GM21786 (cell line): ENCODE results near the gene PSMD5.
"Not testable (repeated sequence)": the region's sequence is repeated elsewhere in the genome, so short reads cannot be mapped to it uniquely, and the experiment has no call there.

Experiments used
- ATAC-seq: cut with Tn5 transposase; IDR thresholded peaks from one replicate; pipeline ENCODE4 v1.9.1; 2021; ENCODE audit not compliant: unreplicated experiment

The PSMD5 gene

DNA sequence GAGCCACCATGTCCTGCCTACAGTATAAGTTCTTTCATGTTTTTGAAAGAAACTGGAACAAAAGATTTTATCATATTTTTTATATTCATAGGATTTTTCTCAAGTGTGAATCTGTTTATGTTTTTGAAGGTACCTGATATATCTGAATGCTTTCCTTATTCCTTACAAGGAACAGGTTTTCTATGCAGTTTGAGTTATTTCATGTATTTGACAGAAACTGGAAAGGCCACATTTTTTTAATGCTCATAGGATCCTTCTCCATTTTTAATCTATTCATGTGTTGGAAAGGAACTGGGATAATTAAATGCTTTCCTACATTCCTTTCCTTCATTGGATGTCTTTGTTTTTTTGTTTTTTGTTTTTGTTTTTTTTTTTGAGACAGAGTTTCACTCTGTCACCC is 33.8 kb downstream of the PSMD5 start:
- ATAC-seq: no peak

DNA sequence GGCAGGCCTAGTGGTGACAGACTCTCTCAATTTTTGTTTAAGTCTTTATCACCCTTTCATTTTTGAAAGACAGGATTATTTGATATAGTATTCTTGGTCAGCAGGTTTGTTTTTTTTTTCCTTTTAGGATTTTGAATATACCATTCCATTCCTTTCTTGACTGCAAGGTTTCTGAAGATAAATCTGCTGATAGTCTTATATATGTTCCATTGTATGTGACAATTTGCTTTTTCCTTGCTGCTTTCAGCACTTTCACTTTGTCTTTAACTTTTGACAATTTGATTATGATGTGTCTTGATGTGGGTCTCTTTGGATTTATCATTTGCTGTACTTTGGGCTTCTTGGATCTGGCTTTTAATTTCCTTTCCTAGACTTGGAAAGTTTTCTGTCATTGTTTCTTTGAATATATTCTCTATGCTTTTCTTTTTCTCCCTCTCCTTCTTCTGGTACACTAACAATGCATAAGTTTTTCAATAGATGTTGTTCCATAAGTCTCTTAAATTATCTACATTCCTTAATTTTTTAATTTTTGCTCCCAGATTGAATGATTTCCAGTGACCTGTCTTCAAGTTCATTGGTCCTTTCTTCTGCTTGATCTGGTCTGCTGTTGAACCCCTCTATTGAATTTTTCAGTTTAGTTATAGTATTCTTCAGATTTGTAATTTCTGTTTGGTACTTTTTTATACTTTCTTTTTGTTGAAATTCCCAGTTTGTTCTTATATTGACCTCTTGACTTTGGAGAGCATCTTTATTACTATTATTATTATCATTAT is 34.9 kb downstream of the PSMD5 start:
- ATAC-seq: no peak

DNA sequence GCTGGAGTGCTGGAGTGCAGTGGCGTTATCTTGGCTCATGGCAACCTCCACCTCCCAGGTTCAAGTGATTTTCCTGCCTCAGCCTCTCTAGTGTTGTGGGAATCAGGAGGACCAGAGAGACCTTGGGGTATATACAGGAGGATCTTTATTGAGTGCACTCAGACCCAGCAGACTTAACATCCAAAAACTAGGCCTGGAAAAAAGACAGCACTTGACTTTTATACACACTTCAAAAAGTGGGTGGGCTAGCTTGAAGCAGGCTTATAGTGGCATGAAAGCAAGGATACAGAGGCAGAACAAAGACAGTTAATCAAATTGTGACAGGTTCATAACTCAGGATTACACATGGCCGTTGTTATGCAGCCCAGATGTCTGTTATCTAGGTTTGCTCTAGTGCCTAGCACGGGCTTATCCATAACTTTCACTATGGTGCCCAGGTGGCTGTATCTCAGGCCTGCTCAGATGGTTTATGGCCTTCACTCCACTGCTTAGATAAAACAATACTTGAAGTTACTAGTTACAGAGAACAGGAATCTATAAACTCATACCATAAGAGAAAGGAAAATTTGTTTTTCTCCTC is 37.8 kb downstream of the PSMD5 start:
- not testable (repeated sequence) for ATAC-seq

DNA sequence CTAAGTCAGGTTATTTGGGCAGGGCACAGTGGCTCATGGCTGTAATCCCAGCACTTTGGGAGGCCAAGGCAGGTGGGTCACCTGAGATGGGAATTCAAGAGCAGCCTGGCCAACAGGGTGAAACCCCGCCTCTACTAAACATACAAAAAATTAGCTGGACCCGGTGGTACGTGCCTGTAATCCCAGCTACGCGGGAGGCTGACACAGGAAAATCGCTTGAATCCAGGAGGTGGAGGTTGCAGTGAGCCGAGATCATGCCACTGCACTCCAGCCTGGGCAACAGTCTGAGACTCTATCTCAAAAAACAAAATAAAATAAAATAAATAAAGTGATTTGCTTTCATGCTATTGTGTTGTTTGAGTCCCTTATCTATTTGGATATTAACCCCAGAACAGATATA is 41.3 kb downstream of the PSMD5 start:
- no peak for ATAC-seq

DNA sequence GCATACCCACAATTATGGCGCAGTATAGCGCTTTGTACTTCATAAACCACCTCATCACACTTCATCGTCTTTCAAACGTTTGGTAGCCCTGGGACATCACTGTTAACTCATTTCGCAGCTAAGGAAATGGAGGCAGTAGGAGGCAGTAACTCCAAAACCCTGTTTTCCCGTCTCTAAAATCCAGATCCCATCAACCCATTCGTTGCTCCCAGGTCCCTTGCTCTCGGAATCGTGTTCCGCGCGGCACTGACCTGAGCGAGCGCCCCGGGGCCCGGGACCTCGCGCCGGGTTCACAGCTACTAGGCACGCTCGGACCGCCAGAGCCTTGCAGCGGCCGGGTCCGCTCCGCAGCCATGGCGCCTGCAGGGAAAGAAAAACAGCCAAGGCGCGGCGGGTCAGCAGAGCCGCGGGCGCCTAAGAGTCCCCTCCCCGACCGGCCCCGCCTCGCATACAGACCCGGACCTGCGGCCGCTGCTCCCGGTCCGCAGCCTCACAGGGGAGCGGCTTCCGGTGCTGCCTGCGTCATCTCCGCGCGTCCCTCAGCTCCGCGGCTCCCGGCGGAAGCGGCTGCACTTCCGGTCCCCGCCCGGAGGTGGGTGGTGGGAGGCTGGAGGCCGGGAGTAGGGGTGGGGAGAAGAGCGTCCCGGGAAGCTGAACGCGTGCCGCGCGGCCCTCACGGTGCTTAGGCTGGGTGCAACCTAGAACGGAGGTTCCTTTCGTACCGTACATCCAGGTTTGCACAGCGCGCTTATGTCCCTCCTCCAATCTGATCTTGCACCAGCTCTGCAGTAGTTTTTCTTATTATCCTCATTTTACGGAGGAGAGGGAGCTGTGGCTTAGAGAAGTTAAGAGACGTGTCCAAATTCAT is 49.6 kb downstream of the PSMD5 start, which contains the start of gene FBXW2:
Gene FBXW2, minus strand, starts transcription at position 519 of the 868 bp plus-strand sequence. CDS start 5,158 bp downstream, outside the sequence.
- peak; percentile 91 for ATAC-seq

DNA sequence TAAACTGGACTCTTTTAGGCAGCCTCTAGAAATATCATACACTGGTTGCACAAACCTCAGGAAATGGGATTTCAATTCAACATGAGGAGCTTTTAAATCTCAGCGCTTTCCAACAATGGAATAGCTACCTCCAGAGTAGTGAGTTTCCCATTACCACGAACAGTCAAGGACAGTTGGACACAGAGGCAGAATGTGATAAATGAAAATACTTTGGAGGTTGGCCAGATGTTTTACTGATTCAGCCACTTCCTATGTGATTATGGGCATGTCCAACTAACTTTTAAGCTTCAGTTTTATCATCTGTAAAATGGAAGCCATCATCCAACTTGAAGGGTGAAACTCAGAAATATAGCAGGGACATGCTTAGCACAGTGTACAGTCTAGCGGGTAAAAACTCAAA is 51.6 kb downstream of the PSMD5 start:
- ATAC-seq: no peak

GRCh38 chr9:120787933-120788332 is 54.8 kb downstream of the PSMD5 start:
- ATAC-seq: no peak

GRCh38 chr9:120783602-120784047 is 59.1 kb downstream of the PSMD5 start:
- no peak for ATAC-seq

- ATAC-seq: no peak
These were observed 61.5 kb downstream of the PSMD5 start for GRCh38 chr9:120781236-120781635.

DNA sequence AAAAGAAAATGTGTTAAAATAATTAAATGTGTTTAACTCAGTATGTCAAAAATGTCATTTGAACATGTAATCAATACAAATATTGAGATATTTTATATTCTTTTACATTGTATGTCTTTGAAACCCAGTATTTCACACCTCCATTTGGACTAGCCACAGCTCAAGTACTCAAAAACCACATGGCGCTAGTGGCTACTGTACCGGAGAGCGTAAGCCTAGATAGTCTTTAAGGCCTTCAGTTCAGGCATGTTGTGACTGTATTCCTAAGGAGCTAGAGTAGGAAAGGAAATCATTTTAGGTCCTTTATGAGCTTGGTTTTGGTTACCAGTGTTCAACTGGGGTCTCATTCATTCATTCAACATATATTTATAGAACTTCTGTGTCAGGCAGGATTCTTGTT is 62.4 kb downstream of the PSMD5 start:
- no peak for ATAC-seq

DNA sequence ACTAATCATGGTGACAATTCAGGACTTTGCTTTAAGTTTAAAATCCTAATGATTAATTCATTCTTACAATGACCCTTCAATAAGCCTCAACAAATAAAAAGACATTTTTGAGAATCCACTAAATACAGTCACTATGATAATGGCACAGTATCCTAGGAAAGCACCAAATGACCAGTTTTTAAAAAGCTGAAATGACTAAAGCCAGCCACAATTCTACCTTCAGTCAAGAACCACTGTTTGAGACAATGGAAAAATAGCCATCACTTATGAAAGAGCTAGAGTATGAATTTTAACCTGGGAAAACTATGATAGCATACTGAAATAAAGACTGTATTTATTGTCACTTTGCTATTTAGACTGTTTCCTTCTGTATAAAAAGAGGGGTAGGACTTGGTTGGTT is 63.5 kb downstream of the PSMD5 start:
- ATAC-seq: no peak

DNA sequence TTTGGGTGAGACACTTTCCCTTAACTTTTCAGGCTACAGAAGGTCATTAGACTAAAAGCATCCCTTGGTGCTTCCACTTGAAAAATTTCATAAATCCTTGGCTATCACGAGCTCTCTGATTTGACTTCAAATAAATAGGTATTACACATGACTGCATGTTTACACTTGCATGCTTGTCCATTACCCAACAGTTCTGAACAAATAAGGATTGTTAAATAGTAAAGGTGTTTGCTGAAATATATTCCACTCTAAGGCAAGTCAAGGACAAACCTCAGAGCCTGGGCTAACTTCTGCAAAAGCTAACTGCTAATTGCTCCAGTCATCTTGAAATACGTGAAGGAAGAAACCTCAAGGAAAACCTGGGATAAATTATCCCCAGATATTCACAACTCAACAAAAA is 64.0 kb downstream of the PSMD5 start:
- ATAC-seq: no peak

DNA sequence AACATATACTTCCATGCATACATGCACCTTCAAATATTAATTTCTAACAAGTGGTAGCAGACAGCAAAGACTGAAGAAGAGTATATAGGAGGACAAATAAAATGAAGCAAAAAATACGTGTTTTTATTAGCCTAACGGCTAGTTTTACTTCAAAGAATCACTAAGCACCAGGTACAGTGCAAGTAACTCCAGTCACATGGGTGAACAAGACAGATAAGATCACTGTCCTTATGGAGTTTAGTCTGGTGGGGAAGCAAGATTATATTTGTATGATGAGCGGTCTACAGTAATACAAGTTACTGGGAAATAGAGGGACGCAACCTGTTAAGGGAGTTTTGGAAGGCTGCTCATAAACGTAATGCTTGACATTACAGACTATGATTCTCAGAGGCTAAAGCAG is 65.5 kb downstream of the PSMD5 start:
- ATAC-seq: no peak

DNA sequence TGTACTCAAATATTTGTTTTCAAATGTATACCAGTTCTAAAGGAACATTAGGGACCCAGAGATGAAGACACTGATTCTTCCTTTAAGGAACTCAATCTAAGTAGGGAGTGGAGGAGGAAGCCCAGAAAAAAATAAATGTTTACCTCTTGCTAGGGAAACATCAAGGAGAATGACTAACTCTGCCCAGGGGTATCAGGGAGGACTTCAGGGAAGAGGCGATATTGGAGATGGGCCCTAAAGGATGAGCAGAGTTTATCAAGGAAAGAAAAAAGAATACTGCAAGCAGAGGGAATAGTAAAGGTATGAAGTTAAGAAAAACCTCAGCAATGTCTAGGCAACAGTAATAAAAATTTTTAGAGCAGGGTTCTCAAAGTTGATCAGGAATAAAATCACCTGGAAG is 65.9 kb downstream of the PSMD5 start:
- ATAC-seq: no peak

DNA sequence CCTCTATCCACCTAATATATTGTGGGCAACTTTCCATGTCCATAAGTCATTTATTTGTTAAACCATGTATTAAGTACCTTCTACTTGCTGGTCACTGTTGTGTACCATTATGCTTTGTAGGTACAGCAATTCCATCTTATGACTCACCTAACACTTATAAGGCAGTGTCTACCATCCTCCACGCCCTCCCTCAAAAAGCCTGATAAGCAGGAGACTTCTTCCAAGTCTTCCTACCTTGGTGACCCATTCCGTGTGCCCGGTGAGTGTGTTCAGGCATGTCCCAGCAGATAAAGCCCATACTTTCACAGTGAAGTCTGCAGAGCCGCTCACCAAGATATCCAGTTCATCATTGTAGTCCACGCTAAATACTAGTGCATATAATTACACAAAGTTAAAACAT is 66.9 kb downstream of the PSMD5 start:
- ATAC-seq: no peak

- ATAC-seq: no peak
These were observed 68.0 kb downstream of the PSMD5 start for GRCh38 chr9:120774719-120775118.

DNA sequence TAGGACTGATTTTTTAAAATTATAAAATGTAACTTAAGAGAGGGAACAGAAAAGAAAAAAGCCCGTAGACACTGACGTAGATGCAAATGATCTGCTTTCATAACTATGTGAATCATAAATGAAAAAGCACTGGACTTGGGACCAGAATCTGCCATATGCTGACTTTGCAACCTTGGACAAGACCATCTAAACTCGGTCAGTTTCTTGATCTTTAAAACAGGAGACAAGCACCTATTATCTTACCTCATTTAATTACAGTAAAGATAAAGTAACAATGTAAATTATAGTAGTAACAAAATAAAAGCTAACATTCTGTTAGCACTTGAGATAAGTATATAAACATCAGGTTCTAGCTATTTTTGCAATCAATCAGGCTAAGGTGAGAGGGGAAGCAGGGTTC is 69.5 kb downstream of the PSMD5 start:
- no peak for ATAC-seq

DNA sequence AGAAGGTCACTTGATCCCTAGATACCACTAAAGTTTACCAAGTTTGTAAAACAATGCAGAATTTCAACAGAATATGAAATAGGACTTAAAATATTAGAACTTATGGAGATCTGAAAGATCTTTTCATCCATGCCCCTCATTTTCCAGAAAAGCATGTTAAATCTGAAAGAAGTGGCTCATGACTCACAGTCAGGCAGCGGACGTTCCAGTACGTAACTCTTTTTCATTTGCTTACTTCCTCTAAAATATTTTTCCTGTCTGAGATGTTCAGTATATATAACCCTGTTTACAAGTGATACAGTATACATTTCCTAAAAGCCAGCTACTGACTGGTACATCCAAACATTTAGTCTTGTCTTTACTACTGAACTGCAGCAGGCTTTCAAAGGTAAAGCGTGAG is 71.8 kb downstream of the PSMD5 start:
- no peak for ATAC-seq

DNA sequence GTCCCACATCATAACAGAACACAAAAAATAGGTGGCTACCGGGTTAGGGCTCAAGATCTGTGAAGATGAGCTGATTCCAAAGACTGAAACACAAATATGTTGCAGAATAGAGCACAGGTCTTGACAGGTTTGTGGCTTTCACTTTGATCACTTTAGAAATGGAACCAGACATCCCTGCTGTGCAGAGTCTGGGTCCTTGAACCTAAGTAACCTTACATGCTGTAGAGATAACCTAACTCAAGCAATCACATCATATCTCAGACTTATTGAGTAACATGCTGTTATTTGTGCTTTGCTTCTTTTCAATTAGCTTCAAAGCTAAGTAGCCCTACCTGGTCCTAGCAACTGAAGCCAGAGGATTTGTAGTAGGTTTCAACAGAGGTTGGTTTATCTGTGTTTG is 73.8 kb downstream of the PSMD5 start:
- no peak for ATAC-seq

DNA sequence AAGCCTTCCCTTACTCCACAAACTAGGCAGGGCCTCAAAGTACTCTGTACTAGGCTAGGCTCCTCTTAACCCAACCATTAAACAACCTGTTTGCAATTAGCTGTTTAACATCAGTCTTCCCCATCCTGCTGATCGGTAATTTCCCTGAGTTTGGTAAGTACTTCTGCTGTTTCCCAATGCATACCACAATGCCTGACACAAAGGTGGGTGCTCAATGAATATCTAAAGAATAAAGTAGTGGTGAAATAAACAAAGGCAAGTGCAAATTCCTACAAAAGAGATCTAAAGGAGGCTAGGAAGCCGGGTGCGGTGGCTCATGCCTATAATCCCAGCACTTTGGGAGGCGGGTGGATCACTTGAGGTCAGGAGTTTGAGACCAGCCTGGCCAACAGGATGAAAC is 74.5 kb downstream of the PSMD5 start:
- no peak for ATAC-seq

DNA sequence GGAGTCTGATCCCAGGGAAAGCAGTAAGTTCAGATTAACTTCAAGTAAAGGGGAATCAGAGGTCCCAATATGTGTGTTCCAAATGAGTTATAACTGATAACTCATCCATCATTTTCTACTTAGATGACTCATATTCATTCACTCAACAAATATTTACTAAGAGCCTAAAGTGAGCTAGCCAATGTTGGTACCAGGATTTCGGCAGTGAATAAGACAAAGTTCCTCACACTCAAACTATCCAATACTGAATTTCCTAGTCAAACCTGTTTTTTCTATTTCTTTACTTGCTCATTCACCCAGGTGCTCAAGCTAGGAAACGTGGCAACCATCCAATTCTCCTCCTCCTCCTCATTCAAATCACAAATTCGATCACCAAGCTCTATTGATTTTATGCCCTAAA is 75.3 kb downstream of the PSMD5 start:
- ATAC-seq: no peak
